Prostate gland (tissue), 2 donors: ENCODE measurements around the gene STOX2. TPM values are rescaled to one million over a fixed set of nuclear protein-coding genes. Genes with fewer than 3 reads are reported as not detected.

ENCODE experiments used
- DNase-seq: peaks from one replicate; pipeline ENCODE4 v3.0.0-alpha.2; 2019; ENCODE audit warnings: low spot score
- H3K27ac ChIP-seq, 2 donors: fragments of 200-600 bp; sonication (generic); 2 replicates each; pipeline ENCODE4 v1.5.1; 2017 to 2019
- H3K27me3 ChIP-seq: fragments of 200-600 bp; sonication (generic); replicated peaks from 2 replicates; pipeline ENCODE4 v1.5.1; 2019; ENCODE audit not compliant: insufficient read depth
- H3K36me3 ChIP-seq, 2 donors: fragments of 200-600 bp; sonication (generic); 1 replicate in 1 of 2; 2 replicates in 1 of 2; pipeline versions ENCODE4 v1.5.1 to v1.8.1; 2017 to 2019
- H3K4me1 ChIP-seq: fragments of 200-600 bp; sonication (generic); replicated peaks from 2 replicates; pipeline ENCODE4 v1.5.1; 2019
- H3K4me3 ChIP-seq, 2 donors: fragments of 200-600 bp; sonication (generic); 2 replicates each; pipeline ENCODE4 v1.5.1; 2017 to 2019
- H3K9me3 ChIP-seq: fragments of 200-600 bp; sonication (generic); 2 replicates; pipeline ENCODE4 v1.5.1; 2017
- POLR2A ChIP-seq: fragments of 450-650 bp; IDR thresholded peaks from one replicate; pipeline ENCODE4 v1.6.1; 2016; ENCODE audit warnings: antibody characterized with exemption, mild to moderate bottlenecking
- POLR2AphosphoS5 ChIP-seq: sonication (generic); formaldehyde crosslinking; IDR thresholded peaks from one replicate; pipeline ENCODE4 v1.6.1; 2017; ENCODE audit warnings: antibody characterized with exemption
- WGBS: methylation state at CpG from one replicate; pipeline ENCODE4 v1.1.5; 2018; 5-methylcytosine and 5-hydroxymethylcytosine counted together
- intact Hi-C: fragments of 100-400 bp; cut with DNase I; formaldehyde crosslinking; loops from one replicate; pipeline ENCODE4 v1.14.2; 2022
- total RNA-seq, 2 donors: library from RNA; depleted of rRNA; stranded (reverse); fragments of >200 nt; gene quantifications; one replicate each; pipeline ENCODE4 v1.1.0, GENCODE V29; 2016
- TF ChIP-seq, protein P1 (sequence below), 4 experiments: fragments of 200-600 bp in 2 of 4; fragments of 450-650 bp in 2 of 4; sonication (generic) in 2 of 4; IDR thresholded peaks; 1 replicate in 3 of 4; 2 replicates in 1 of 4; pipeline ENCODE4 v1.5.1; 2016 to 2019; ENCODE audit warnings: antibody characterized with exemption in 4 of 4, mild to moderate bottlenecking in 2 of 4, moderate library complexity in 2 of 4

STOX2 gene
- total RNA-seq, 2 donors from 2014 or later: 12.9 to 14.9 TPM

DNA sequence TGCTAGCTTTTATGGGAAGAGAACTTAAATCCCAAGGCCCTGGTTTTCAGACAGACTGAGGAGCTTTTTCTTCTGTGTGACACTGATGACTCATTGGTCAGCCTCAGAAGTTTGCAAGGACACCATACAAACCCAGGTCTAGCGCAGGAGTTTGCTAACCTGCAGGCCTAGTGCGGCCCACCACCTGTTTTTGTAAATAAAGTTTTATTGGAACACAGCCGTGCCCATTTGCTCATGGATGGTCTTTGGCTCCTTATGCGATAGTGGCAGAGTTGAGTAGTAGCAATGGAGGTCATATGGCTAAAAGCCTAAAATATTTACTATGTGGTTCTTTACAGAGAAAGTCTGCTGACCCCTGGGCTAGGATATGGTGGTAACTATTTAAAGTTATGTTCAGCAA is 98.3 kb downstream of the STOX2 start:
- no peak for DNase-seq
- intact Hi-C loops: loop anchor here (10.0 kb wide), 1 partner anchor 159 kb away; no protein-coding TSS in a partner anchor
- 97% methylated on average over 4 of the region's 4 CpGs for WGBS

DNA sequence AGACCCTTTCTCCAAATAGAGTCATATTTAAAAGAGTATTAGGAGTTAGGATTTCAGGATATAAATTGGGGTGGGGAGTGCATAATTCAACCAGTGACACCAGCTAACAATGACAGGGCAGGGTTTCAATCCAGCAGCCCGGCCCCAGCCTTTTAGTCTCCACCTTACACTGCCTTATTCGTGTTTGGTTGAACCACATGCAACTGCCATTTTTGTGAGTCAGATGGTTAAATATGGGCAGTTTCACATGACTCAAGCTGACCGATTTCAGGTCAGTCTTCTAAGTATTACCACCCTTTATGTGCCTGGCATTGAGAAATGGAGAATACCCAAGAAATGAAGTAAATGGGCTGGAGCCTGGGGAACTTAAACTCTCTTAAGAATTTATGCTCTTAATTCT is 102.8 kb downstream of the STOX2 start:
- Histone ChIP-seq H3K27me3 (no peaks in the 10 kb centered on the region), H3K4me3 (no peak overlapping the region), H3K9me3 (no peaks in the 10 kb centered on the region), H3K36me3 (no peaks in the 10 kb centered on the region), H3K4me1 (no peaks in the 10 kb centered on the region), H3K27ac (no peak overlapping the region)
- intact Hi-C loops: loop anchor here (10.0 kb wide), 1 partner anchor 163 kb away; no protein-coding TSS in a partner anchor
- TF ChIP-seq, protein P1, sequence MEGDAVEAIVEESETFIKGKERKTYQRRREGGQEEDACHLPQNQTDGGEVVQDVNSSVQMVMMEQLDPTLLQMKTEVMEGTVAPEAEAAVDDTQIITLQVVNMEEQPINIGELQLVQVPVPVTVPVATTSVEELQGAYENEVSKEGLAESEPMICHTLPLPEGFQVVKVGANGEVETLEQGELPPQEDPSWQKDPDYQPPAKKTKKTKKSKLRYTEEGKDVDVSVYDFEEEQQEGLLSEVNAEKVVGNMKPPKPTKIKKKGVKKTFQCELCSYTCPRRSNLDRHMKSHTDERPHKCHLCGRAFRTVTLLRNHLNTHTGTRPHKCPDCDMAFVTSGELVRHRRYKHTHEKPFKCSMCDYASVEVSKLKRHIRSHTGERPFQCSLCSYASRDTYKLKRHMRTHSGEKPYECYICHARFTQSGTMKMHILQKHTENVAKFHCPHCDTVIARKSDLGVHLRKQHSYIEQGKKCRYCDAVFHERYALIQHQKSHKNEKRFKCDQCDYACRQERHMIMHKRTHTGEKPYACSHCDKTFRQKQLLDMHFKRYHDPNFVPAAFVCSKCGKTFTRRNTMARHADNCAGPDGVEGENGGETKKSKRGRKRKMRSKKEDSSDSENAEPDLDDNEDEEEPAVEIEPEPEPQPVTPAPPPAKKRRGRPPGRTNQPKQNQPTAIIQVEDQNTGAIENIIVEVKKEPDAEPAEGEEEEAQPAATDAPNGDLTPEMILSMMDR (IDR thresholded peaks at IDR 0.05): no peak
- TF ChIP-seq POLR2AphosphoS5 (no peak), POLR2A (no peak)
- no peak for DNase-seq
- 85% methylated on average over 3 of the region's 3 CpGs for WGBS

More for the DNA sequence above, 98.3 kb downstream of the STOX2 start:
- no peaks in the 10 kb centered on the region for H3K9me3 ChIP-seq
- H3K27me3 ChIP-seq: no peaks in the 10 kb centered on the region
- H3K4me1 ChIP-seq: no peaks in the 10 kb centered on the region
- H3K4me3 ChIP-seq: no peak overlapping the region
- no peaks in the 10 kb centered on the region for H3K36me3 ChIP-seq
- H3K27ac ChIP-seq: no peak overlapping the region
- TF ChIP-seq POLR2A: no peak
- TF ChIP-seq, protein P1 (IDR thresholded peaks at IDR 0.05): no peak
- TF ChIP-seq POLR2AphosphoS5: no peak

DNA sequence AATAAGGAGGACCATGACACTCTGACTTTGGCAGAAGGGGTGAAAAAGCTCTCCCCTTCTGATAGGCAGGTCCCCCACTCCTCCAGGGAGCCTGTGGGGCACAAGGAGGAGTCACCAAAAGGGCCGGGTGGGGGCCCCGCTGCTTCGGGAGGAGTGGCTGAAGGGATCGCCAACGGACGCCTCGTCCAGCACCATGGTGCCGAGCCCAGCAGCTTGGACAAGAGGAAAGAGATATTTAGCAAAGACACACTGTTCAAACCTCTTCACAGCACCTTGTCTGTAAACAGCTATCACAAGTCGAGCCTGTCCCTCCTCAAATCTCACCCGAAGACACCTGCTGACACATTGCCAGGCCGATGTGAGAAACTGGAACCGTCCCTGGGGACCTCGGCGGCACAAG is 105.6 kb downstream of the STOX2 start:
- Histone ChIP-seq H3K4me1 (no peaks in the 10 kb centered on the region), H3K27ac (no peak overlapping the region), H3K36me3 (no peaks in the 10 kb centered on the region), H3K4me3 (no peak overlapping the region), H3K27me3 (no peaks in the 10 kb centered on the region), H3K9me3 (no peaks in the 10 kb centered on the region)
- intact Hi-C loops: no loop called here
- TF ChIP-seq POLR2AphosphoS5 (no peak), POLR2A (no peak)
- TF ChIP-seq, protein P1 (IDR thresholded peaks at IDR 0.05): no peak
- no peak for DNase-seq
- WGBS: 98% methylated on average over 14 of the region's 14 CpGs

DNA sequence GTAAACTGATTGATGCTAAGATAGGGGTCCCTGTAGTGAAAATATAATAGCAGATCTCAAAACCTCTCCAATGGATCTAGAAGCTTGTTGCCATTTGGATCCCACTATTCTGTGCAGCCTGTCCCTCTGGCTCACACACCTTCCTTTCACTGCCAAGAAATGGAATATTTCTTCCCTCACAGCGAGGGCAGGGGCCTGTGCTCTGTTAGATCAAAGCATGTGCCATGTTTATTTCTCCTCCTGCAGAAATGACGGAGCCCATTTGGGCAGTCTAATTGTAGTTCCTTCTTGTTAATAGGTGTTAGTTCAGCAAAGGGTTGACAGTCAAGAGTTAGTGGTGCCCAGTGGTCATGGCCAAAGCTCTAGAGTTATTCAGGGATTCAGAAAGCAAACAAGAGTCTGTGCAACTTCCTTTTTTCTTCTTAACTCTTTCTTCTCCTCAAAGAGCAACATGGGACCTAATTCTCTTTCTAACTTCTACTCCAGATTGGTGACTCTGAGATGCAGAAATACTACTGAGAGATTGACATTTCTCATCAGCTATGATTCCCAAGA is 106.8 kb downstream of the STOX2 start:
- DNase-seq: no peak
- intact Hi-C loops: no loop called here
- Histone ChIP-seq H3K4me1 (no peaks in the 10 kb centered on the region), H3K4me3 (no peak overlapping the region), H3K27me3 (no peaks in the 10 kb centered on the region), H3K9me3 (no peaks in the 10 kb centered on the region), H3K27ac (no peak overlapping the region), H3K36me3 (no peaks in the 10 kb centered on the region)
- TF ChIP-seq, protein P1 (IDR thresholded peaks at IDR 0.05): no peak
- TF ChIP-seq POLR2AphosphoS5: no peak
- no peak for TF ChIP-seq POLR2A
- 44% methylated on average over 2 of the region's 2 CpGs for WGBS

DNA sequence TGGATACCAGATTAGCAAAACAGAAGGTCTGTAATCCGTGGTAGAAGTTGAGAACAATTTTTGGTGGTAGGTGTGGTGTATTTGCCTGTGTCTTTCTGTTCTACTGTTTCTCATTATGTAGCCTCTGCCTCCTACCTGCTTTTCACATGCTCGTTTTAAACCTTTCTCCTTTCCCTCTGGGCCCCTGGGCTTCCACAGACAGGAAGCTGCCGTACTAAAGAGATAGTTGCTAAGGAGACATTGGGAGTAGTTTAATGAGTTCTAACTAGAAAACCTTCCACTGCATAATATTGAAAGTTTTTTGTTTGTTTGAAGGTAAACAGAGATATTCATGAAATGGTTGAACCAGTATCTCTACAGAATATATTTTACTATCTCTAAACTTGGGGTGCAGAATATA is 107.8 kb downstream of the STOX2 start:
- 23% methylated on average over 3 of the region's 3 CpGs for WGBS
- Histone ChIP-seq H3K27ac (no peak overlapping the region), H3K27me3 (no peaks in the 10 kb centered on the region), H3K36me3 (no peaks in the 10 kb centered on the region), H3K9me3 (no peaks in the 10 kb centered on the region), H3K4me1 (no peaks in the 10 kb centered on the region), H3K4me3 (no peak overlapping the region)
- no peak for DNase-seq
- intact Hi-C loops: no loop called here
- TF ChIP-seq, protein P1 (IDR thresholded peaks at IDR 0.05): no peak
- TF ChIP-seq POLR2AphosphoS5: no peak
- TF ChIP-seq POLR2A: no peak
